GM23248 (cell line): Measurements from ENCODE around the gene CORO2B.

ENCODE experiments used
- EZH2 ChIP-seq: fragments of 200-600 bp; sonication (generic); IDR thresholded peaks from 2 replicates; pipeline ENCODE4 v1.6.1; 2018; ENCODE audit warnings: antibody characterized with exemption, mild to moderate bottlenecking; ENCODE audit not compliant: insufficient read depth, poor library complexity, severe bottlenecking
- EZH2phosphoT487 ChIP-seq: fragments of 200-600 bp; sonication (generic); IDR thresholded peaks from 2 replicates; pipeline ENCODE4 v1.6.1; 2018; ENCODE audit warnings: antibody characterized with exemption, moderate library complexity, mild to moderate bottlenecking, low read depth; ENCODE audit not compliant: insufficient read depth

DNA sequence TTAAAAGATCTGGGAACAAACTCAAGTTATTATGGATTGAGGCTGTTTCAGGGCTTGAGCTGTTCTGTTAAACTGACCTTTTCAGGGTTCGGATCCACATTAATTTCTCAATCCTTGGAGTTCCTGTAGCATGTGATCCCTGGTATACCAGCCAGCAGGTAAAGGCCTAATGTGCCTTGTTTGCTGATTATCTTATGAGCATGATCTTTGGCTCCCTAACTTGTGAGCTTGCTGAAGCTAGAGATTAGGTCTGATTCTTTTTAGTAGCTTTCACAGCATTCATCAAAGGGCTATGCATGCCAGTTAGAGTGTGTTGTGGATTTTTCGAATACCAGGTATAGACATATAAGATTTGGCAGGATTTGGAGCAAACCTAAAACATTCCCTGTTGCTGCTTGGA, 10.3 kb downstream of the CORO2B start:
- no peak for TF ChIP-seq EZH2phosphoT487
- TF ChIP-seq EZH2, result no peak
